H1 (cell line): ENCODE measurements around the gene GCSAML. TPM values are rescaled to one million over a fixed set of nuclear protein-coding genes. Genes with fewer than 3 reads are reported as not detected.

Experiments
- ASH2L ChIP-seq: fragments of 200-600, 300-600 bp; sonication (generic); IDR thresholded peaks from one replicate; pipeline ENCODE4 v1.7.1; 2017; ENCODE audit warnings: low read length
- ATF2 ChIP-seq: IDR thresholded peaks from 2 replicates; pipeline ENCODE4 v1.6.1; 2012; ENCODE audit warnings: low read length, inconsistent platforms
- ATF3 ChIP-seq: IDR thresholded peaks from 2 replicates; pipeline ENCODE4 v1.6.1; 2011; ENCODE audit warnings: low read depth, mild to moderate bottlenecking, low read length; ENCODE audit not compliant: insufficient read depth
- YY1 ChIP-seq: IDR thresholded peaks from 2 replicates; pipeline ENCODE4 v1.6.1; 2011; ENCODE audit warnings: low read depth, mild to moderate bottlenecking, low read length
- polyA plus RNA-seq, 7 experiments: library from polyadenylated mRNA; depleted of rRNA in 3 of 7; stranded (reverse) in 5 of 7; unstranded in 2 of 7; fragments of >200 nt in 5 of 7; fragments of 200-250 nt in 2 of 7; gene quantifications; 1 replicate in 5 of 7; 2 replicates in 1 of 7; 4 replicates in 1 of 7; pipeline versions ENCODE4 v1.2.1 to v1.2.3, GENCODE V29; 2011 to 2013; ENCODE audit warnings: missing spikeins in 2 of 7, mixed read lengths in 2 of 7
- total RNA-seq: library from RNA; stranded (reverse); fragmentation: NEBNext Ultra II Directional; extraction: Animal tissue kit (Norgen Biotek cat#: 25700); gene quantifications from 2 replicates; pipeline ENCODE4 v1.2.1, GENCODE V29; 2021

GCSAML gene
- total and polyA plus RNA-seq, 2 of the 8 experiments (the other 6 are each of a cell fraction or from before 2014, with no cell fraction given), result not detected

- no peak for TF ChIP-seq ASH2L
- TF ChIP-seq ATF2, result no peak
- no peak for TF ChIP-seq YY1
- no peak for TF ChIP-seq ATF3
Observed at GRCh38 chr1:247500865-247501264, 48.1 kb upstream of the GCSAML start (continued).
